Lung (tissue), 12 donors: Measurements from ENCODE around the gene PARVG. TPM values are rescaled to one million over a fixed set of nuclear protein-coding genes. Genes with fewer than 3 reads are reported as not detected.

Source experiments
- ATAC-seq: fragments of 200-7000 bp; cut with Tn5 transposase; one replicate; pipeline ENCODE4 v1.9.1; 2020; ENCODE audit warnings: moderate number of reproducible peaks; ENCODE audit not compliant: insufficient read depth, low FRiP score
- DNase-seq, 3 donors: peaks; one replicate each; pipeline ENCODE4 v3.0.0-alpha.2; 2013 to 2017
- H3K27ac ChIP-seq, 2 donors: one replicate each; pipeline ENCODE4 v1.5.1; 2013; ENCODE audit warnings: mild to moderate bottlenecking in 2 of 2, moderate library complexity in 2 of 2, control low read depth in 1 of 2, inconsistent platforms in 1 of 2, low read depth in 1 of 2, low read length in 1 of 2
- H3K27me3 ChIP-seq, 3 donors: one replicate each; pipeline ENCODE4 v1.5.1; 2013; ENCODE audit warnings: low read length in 2 of 3; ENCODE audit not compliant: control insufficient read depth in 3 of 3, insufficient read depth in 3 of 3
- H3K36me3 ChIP-seq, 4 donors: one replicate each; pipeline ENCODE4 v1.5.1; 2013; ENCODE audit warnings: low read length in 4 of 4, mild to moderate bottlenecking in 1 of 4, moderate library complexity in 1 of 4; ENCODE audit not compliant: control insufficient read depth in 4 of 4, insufficient read depth in 4 of 4
- H3K4me1 ChIP-seq, 5 donors: one replicate each; pipeline ENCODE4 v1.5.1; 2013; ENCODE audit warnings: low read length in 5 of 5, mild to moderate bottlenecking in 2 of 5, moderate library complexity in 1 of 5; ENCODE audit not compliant: control insufficient read depth in 5 of 5, insufficient read depth in 5 of 5
- H3K4me3 ChIP-seq: one replicate; pipeline ENCODE4 v1.5.1; 2013; ENCODE audit warnings: mild to moderate bottlenecking, control low read depth, moderate library complexity
- H3K9ac ChIP-seq, 2 donors: one replicate each; pipeline ENCODE4 v1.5.1; 2013; ENCODE audit warnings: low read length in 2 of 2, control low read depth in 1 of 2; ENCODE audit not compliant: insufficient read depth in 1 of 2
- H3K9me3 ChIP-seq, 4 donors: one replicate each; pipeline ENCODE4 v1.5.1; 2013; ENCODE audit warnings: low read length in 3 of 4, mild to moderate bottlenecking in 1 of 4, moderate library complexity in 1 of 4; ENCODE audit not compliant: control insufficient read depth in 4 of 4, insufficient read depth in 3 of 4
- WGBS, 2 donors: extraction: QIAGEN DNeasy Blood & Tissue Kit; methylation state at CpG; one replicate each; pipeline ENCODE4 v1.1.7; 2013; 5-methylcytosine and 5-hydroxymethylcytosine counted together
- polyA plus RNA-seq, 2 donors: library from polyadenylated mRNA; stranded (reverse); fragments of 200-250 nt; gene quantifications; one replicate each; pipeline ENCODE4 v1.2.1, GENCODE V29; 2013
- total RNA-seq, 2 donors: library from RNA; depleted of rRNA in 1 of 2; stranded (reverse); fragments of >200 nt in 1 of 2; gene quantifications; one replicate each; pipeline ENCODE4 v1.2.1, GENCODE V29; 2014 to 2021
- TF ChIP-seq, protein P1 (sequence below): IDR thresholded peaks from 2 replicates; pipeline ENCODE4 v1.5.1; 2012; ENCODE audit warnings: mild to moderate bottlenecking; ENCODE audit errors: control extremely low read depth, extremely low read depth
- donor health status: control.
- donor health status: control.
- donor health status: Bipolar disorder and iron deficiency.
- donor health status: healthy.
- donor health status: DM: yes; HTN: yes; CAD: no.

Gene PARVG
- total and polyA plus RNA-seq, 4 donors = 20.4 to 67.4 (median 48.7) TPM

DNA sequence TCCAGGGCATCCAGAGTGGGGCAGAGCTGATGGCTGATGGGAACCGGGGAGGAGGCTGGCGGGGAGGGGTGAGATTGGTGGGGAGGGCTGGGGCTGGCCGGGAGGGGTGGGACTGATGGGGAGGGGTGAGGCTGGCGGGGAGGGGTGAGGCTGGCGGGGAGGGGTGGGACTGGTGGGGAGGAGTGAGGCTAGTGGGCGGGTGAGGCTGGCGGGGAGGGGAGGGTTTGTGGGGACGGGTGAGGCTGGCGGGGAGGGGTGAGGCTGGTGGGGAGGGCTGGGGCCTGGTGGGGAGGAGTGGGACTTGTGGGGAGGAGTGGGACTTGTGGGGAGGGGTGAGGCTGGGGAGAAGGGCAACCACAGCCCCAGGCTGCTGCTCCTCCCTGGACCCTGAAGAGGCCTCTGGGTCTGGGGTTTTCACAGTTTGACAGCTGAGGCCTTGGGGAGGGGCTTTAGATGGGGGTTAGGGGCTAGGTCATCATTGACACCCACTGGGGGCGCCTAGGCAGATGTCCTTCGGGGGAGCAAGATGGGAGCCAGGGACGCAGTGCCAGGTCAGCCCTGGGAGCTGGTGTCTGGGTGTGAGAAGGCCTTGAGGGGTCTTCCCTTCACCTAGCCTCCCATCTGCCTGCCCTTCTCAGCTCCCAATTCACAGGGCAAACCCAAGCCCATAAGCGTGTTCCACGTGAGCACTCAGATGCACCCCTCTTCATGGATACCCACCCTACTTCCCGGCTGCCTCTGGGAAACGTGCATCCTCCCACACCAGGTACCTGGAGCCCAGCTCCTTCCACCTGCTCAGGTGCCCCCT, 26.7 kb downstream of the PARVG start:
- H3K9me3 ChIP-seq = peaks cover 0 to 7% (median 0%) of the 10 kb centered on the region in 4 donors
- no peak overlapping the region for H3K9ac ChIP-seq
- no peak overlapping the region for H3K4me3 ChIP-seq
- H3K27ac ChIP-seq = no peak overlapping the region
- no peaks in the 10 kb centered on the region for H3K36me3 ChIP-seq
- ATAC-seq (no peak), DNase-seq (no peak)
- H3K4me1 ChIP-seq = peaks cover 0 to 18% (median 0%) of the 10 kb centered on the region in 5 donors
- TF ChIP-seq, protein P1, sequence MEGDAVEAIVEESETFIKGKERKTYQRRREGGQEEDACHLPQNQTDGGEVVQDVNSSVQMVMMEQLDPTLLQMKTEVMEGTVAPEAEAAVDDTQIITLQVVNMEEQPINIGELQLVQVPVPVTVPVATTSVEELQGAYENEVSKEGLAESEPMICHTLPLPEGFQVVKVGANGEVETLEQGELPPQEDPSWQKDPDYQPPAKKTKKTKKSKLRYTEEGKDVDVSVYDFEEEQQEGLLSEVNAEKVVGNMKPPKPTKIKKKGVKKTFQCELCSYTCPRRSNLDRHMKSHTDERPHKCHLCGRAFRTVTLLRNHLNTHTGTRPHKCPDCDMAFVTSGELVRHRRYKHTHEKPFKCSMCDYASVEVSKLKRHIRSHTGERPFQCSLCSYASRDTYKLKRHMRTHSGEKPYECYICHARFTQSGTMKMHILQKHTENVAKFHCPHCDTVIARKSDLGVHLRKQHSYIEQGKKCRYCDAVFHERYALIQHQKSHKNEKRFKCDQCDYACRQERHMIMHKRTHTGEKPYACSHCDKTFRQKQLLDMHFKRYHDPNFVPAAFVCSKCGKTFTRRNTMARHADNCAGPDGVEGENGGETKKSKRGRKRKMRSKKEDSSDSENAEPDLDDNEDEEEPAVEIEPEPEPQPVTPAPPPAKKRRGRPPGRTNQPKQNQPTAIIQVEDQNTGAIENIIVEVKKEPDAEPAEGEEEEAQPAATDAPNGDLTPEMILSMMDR = no peak
- WGBS, 2 donors = 78% methylated on average over 15 to 16 of the region's 16 CpGs
- H3K27me3 ChIP-seq = peaks cover 0 to 3% (median 0%) of the 10 kb centered on the region in 3 donors

DNA sequence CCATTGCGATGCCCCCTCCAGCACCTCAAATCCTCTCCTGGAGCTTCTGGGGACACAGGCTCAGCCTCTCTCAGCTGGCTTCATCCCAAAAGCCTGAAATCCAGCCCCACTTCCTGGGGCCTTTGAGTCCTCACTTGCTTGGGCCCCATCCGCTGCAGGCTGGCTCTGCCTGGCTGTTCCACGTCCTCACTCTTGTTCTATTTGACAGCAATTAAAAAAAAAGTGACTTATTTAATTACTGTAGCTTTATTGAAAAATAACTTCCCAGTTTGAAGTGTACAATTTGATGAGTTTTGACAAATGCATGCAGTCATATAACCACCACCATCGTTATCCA, 27.2 kb downstream of the PARVG start:
- DNase-seq = no peak
- ATAC-seq = no peak
- H3K4me3 ChIP-seq = no peak overlapping the region
- TF ChIP-seq, protein P1 = no peak
- WGBS, 2 donors = 86 to 90% methylated on average over 4 of the region's 4 CpGs
- H3K9me3 ChIP-seq = peaks cover 0 to 7% (median 0%) of the 10 kb centered on the region in 4 donors
- H3K9ac ChIP-seq = no peak overlapping the region
- no peak overlapping the region for H3K27ac ChIP-seq
- no peaks in the 10 kb centered on the region for H3K36me3 ChIP-seq
- H3K4me1 ChIP-seq = peaks cover 0 to 16% (median 0%) of the 10 kb centered on the region in 5 donors
- peaks cover 0 to 3% (median 0%) of the 10 kb centered on the region in 3 donors for H3K27me3 ChIP-seq

DNA sequence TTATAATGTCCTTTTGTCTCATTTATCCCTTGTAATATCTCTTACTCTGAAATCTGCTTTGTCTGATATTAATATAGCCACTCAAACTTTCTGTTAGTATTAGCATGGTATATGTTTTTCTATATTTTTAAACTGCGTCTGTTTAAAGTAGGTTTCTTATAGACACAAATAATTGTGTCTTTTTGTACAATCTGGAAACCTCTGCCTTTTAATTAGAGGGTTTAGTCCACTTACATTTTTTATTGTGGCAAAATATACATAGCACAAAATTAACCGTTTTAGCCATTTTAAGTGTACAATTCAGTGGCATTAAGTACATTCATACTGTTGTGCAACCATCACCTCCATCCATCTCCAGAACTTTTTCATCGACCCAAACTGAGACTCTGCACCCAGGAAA, 28.6 kb downstream of the PARVG start:
- ATAC-seq = no peak
- no peak for DNase-seq
- H3K27ac ChIP-seq = no peak overlapping the region
- H3K4me1 ChIP-seq = peaks cover 0 to 16% (median 0%) of the 10 kb centered on the region in 5 donors
- TF ChIP-seq, protein P1 = no peak
- no peak overlapping the region for H3K4me3 ChIP-seq
- peaks cover 0 to 3% (median 0%) of the 10 kb centered on the region in 3 donors for H3K27me3 ChIP-seq
- H3K9me3 ChIP-seq = peaks cover 0 to 7% (median 1%) of the 10 kb centered on the region in 4 donors
- no peak overlapping the region for H3K9ac ChIP-seq
- H3K36me3 ChIP-seq = no peaks in the 10 kb centered on the region
- WGBS, 2 donors = 87 to 92% methylated on average over 3 of the region's 3 CpGs
